Measurements from ENCODE around the gene TMEM87B.

TMEM87B gene

GRCh38 chr2:112048236-112048592, 6.9 kb upstream of the TMEM87B start:
- H3K27ac ChIP-seq (ENCODE audit: low read depth, low read length, poor library complexity, severe bottlenecking), result no peak overlapping the region
- no peaks in the 10 kb centered on the region for H4K20me1 ChIP-seq (ENCODE audit: insufficient read depth, low read length)
- no peak overlapping the region for H3K9ac ChIP-seq (ENCODE audit: low read length)
- H3K36me3 ChIP-seq (ENCODE audit: insufficient read depth, low read length), result no peaks in the 10 kb centered on the region; the same call in 1 of the 2 replicates
- H3F3A ChIP-seq (ENCODE audit: insufficient read depth, low read length), result no peaks in the 10 kb centered on the region
- H3K79me2 ChIP-seq (ENCODE audit: insufficient read depth, low read length), result no peaks in the 10 kb centered on the region
- H2AFZ ChIP-seq (ENCODE audit: low read length), result no peak overlapping the region
- H3K9me3 ChIP-seq (ENCODE audit: low read length), result no peaks in the 10 kb centered on the region
- H3K4me2 ChIP-seq (ENCODE audit: low read length), result no peak overlapping the region
- no peaks in the 10 kb centered on the region; the same call in 1 of the 2 replicates for H3K27me3 ChIP-seq (ENCODE audit: insufficient read depth, low read length)
- TF ChIP-seq CTCF (IDR thresholded peaks at IDR 0.05; ENCODE audit: low read length) (no peak), EZH2 (IDR thresholded peaks at IDR 0.05; ENCODE audit: borderline replicate concordance, low read length) (no peak)
- no peak overlapping the region for H3K4me3 ChIP-seq (ENCODE audit: low read depth, low read length, poor library complexity, severe bottlenecking)
- no peaks in the 10 kb centered on the region for H3K4me1 ChIP-seq (ENCODE audit: insufficient read depth, low read length, severe bottlenecking)
- no peaks in the 10 kb centered on the region for H3K9me2 ChIP-seq (ENCODE audit: low read depth, low read length)

GRCh38 chr2:112048887-112049286, 6.2 kb upstream of the TMEM87B start:
- H3F3A ChIP-seq (ENCODE audit: insufficient read depth, low read length), result no peaks in the 10 kb centered on the region
- H3K27me3 ChIP-seq (ENCODE audit: insufficient read depth, low read length), result no peaks in the 10 kb centered on the region; the same call in 1 of the 2 replicates
- no peaks in the 10 kb centered on the region for H4K20me1 ChIP-seq (ENCODE audit: insufficient read depth, low read length)
- no peak overlapping the region for H2AFZ ChIP-seq (ENCODE audit: low read length)
- no peak overlapping the region for H3K9ac ChIP-seq (ENCODE audit: low read length)
- H3K79me2 ChIP-seq (ENCODE audit: insufficient read depth, low read length), result no peaks in the 10 kb centered on the region
- no peak overlapping the region for H3K27ac ChIP-seq (ENCODE audit: low read depth, low read length, poor library complexity, severe bottlenecking)
- no peak overlapping the region for H3K4me2 ChIP-seq (ENCODE audit: low read length)
- H3K9me3 ChIP-seq (ENCODE audit: low read length), result no peaks in the 10 kb centered on the region
- H3K36me3 ChIP-seq (ENCODE audit: insufficient read depth, low read length), result no peaks in the 10 kb centered on the region; the same call in 1 of the 2 replicates
- no peak overlapping the region for H3K4me3 ChIP-seq (ENCODE audit: low read depth, low read length, poor library complexity, severe bottlenecking)
- H3K4me1 ChIP-seq (ENCODE audit: insufficient read depth, low read length, severe bottlenecking), result peaks cover 5% of the 10 kb centered on the region
- TF ChIP-seq CTCF (IDR thresholded peaks at IDR 0.05; ENCODE audit: low read length), result peak; percentile 68
- no peak for TF ChIP-seq EZH2 (IDR thresholded peaks at IDR 0.05; ENCODE audit: borderline replicate concordance, low read length)
- no peaks in the 10 kb centered on the region for H3K9me2 ChIP-seq (ENCODE audit: low read depth, low read length)

GRCh38 chr2:112050316-112050715, 4.8 kb upstream of the TMEM87B start:
- no peaks in the 10 kb centered on the region for H3K9me2 ChIP-seq (ENCODE audit: low read depth, low read length)
- no peak overlapping the region for H3K4me3 ChIP-seq (ENCODE audit: low read depth, low read length, poor library complexity, severe bottlenecking)
- H3K79me2 ChIP-seq (ENCODE audit: insufficient read depth, low read length), result no peaks in the 10 kb centered on the region
- H3K27ac ChIP-seq (ENCODE audit: low read depth, low read length, poor library complexity, severe bottlenecking), result no peak overlapping the region
- no peaks in the 10 kb centered on the region for H3K9me3 ChIP-seq (ENCODE audit: low read length)
- H3K4me1 ChIP-seq (ENCODE audit: insufficient read depth, low read length, severe bottlenecking), result peaks cover 7% of the 10 kb centered on the region
- no peak overlapping the region for H2AFZ ChIP-seq (ENCODE audit: low read length)
- H3K36me3 ChIP-seq (ENCODE audit: insufficient read depth, low read length), result no peaks in the 10 kb centered on the region
- H3K27me3 ChIP-seq (ENCODE audit: insufficient read depth, low read length), result no peaks in the 10 kb centered on the region
- H3K9ac ChIP-seq (ENCODE audit: low read length), result no peak overlapping the region
- H3F3A ChIP-seq (ENCODE audit: insufficient read depth, low read length), result no peaks in the 10 kb centered on the region
- TF ChIP-seq EZH2 (IDR thresholded peaks at IDR 0.05; ENCODE audit: borderline replicate concordance, low read length) (no peak), CTCF (IDR thresholded peaks at IDR 0.05; ENCODE audit: low read length) (no peak)
- H4K20me1 ChIP-seq (ENCODE audit: insufficient read depth, low read length), result no peaks in the 10 kb centered on the region
- H3K4me2 ChIP-seq (ENCODE audit: low read length), result no peak overlapping the region
